K562 (cell line): Measurements from ENCODE around the gene PLA1A. TPM values are rescaled to one million over a fixed set of nuclear protein-coding genes. Genes with fewer than 3 reads are reported as not detected.

ENCODE experiments used
- DNMT1 ChIP-seq: fragments of 450-650 bp; IDR thresholded peaks from 2 replicates; pipeline ENCODE4 v1.6.1; 2016; ENCODE audit warnings: antibody characterized with exemption, mild to moderate bottlenecking
- IFI16 ChIP-seq: fragments of 250-450 bp; sonication (Bioruptor Pico); IDR thresholded peaks from 2 replicates; pipeline ENCODE4 v2.1.2; 2022; ENCODE audit warnings: mild to moderate bottlenecking, inconsistent platforms
- PHTF2 ChIP-seq: fragments of 250-450 bp; sonication (Bioruptor Pico); IDR thresholded peaks from 2 replicates; pipeline ENCODE4 v1.5.0; 2021; ENCODE audit warnings: mild to moderate bottlenecking
- TSC22D4 ChIP-seq: fragments of 450-650 bp; IDR thresholded peaks from 2 replicates; pipeline ENCODE4 v1.6.1; 2016; ENCODE audit warnings: missing genetic modification characterization, missing biosample characterization, control low read depth
- ZNF232 ChIP-seq: sonication (generic); formaldehyde crosslinking; IDR thresholded peaks from 2 replicates; pipeline ENCODE4 v1.8.0; 2022; ENCODE audit warnings: mild to moderate bottlenecking, missing genetic modification reagents
- ZNF644 ChIP-seq: fragments of 200-800 bp; sonication (Bioruptor generic); IDR thresholded peaks from 2 replicates; pipeline ENCODE4 v1.6.1; 2016; ENCODE audit warnings: low read depth, missing genetic modification characterization, missing compliant biosample characterization
- polyA plus RNA-seq, 8 experiments: library from polyadenylated mRNA; depleted of rRNA in 4 of 8; stranded (reverse) in 5 of 8; unstranded in 3 of 8; fragments of >200 nt; fragmentation: Nextera tagmentation in 2 of 8; fragmentation: Illumina TruSeq in 1 of 8; extraction: Ambion mirVana in 2 of 8; extraction: Trizol in 1 of 8; gene quantifications; 2 replicates each; pipeline versions ENCODE4 v1.2.1 to v1.2.3, GENCODE V29; 2011 to 2014; ENCODE audit warnings: inconsistent platforms in 1 of 8, missing spikeins in 1 of 8
- total RNA-seq, 7 experiments: library from RNA; depleted of rRNA in 6 of 7; stranded (reverse); fragments of >200 nt in 6 of 7; fragmentation: Illumina TruSeq in 2 of 7; extraction: Trizol in 2 of 7; gene quantifications; 2 replicates each; pipeline versions ENCODE4 v1.2.1 to v1.2.3, GENCODE V29; 2011 to 2021; ENCODE audit warnings: low replicate concordance in 1 of 7
- TF ChIP-seq, protein P1 (sequence below): fragments of 200-800 bp; sonication (Bioruptor generic); IDR thresholded peaks from 2 replicates; pipeline ENCODE4 v1.6.1; 2016; ENCODE audit warnings: missing genetic modification characterization, missing compliant biosample characterization
- TF ChIP-seq, protein P2 (sequence below): sonication (generic); formaldehyde crosslinking; IDR thresholded peaks from 2 replicates; pipeline ENCODE4 v1.8.0; 2022; ENCODE audit warnings: mild to moderate bottlenecking, missing genetic modification reagents

Gene PLA1A
- total and polyA plus RNA-seq, 9 of the 15 experiments (the other 6 are each of a cell fraction or from before 2014, with no cell fraction given): not detected

DNA sequence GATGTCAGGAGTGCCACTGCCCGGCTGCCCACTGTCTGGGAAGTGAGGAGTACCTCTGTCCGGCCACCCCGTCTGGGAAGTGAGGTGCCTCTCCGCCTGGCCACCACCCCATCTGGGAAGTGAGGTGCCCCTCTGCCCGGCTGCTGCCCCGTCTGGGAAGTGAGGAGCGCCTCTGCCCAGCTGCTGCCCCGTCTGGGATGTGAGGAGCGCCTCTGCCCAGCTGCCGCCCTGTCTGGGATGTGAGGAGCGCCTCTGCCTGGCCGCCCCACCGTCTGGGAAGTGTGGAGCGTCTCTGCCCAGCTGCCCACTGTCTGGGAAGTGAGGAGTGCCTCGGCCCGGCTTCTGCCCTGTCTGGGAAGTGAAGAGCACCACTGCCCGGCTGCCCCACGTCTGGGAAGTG, 76.2 kb downstream of the PLA1A start (continued):
- TF ChIP-seq, protein P1, sequence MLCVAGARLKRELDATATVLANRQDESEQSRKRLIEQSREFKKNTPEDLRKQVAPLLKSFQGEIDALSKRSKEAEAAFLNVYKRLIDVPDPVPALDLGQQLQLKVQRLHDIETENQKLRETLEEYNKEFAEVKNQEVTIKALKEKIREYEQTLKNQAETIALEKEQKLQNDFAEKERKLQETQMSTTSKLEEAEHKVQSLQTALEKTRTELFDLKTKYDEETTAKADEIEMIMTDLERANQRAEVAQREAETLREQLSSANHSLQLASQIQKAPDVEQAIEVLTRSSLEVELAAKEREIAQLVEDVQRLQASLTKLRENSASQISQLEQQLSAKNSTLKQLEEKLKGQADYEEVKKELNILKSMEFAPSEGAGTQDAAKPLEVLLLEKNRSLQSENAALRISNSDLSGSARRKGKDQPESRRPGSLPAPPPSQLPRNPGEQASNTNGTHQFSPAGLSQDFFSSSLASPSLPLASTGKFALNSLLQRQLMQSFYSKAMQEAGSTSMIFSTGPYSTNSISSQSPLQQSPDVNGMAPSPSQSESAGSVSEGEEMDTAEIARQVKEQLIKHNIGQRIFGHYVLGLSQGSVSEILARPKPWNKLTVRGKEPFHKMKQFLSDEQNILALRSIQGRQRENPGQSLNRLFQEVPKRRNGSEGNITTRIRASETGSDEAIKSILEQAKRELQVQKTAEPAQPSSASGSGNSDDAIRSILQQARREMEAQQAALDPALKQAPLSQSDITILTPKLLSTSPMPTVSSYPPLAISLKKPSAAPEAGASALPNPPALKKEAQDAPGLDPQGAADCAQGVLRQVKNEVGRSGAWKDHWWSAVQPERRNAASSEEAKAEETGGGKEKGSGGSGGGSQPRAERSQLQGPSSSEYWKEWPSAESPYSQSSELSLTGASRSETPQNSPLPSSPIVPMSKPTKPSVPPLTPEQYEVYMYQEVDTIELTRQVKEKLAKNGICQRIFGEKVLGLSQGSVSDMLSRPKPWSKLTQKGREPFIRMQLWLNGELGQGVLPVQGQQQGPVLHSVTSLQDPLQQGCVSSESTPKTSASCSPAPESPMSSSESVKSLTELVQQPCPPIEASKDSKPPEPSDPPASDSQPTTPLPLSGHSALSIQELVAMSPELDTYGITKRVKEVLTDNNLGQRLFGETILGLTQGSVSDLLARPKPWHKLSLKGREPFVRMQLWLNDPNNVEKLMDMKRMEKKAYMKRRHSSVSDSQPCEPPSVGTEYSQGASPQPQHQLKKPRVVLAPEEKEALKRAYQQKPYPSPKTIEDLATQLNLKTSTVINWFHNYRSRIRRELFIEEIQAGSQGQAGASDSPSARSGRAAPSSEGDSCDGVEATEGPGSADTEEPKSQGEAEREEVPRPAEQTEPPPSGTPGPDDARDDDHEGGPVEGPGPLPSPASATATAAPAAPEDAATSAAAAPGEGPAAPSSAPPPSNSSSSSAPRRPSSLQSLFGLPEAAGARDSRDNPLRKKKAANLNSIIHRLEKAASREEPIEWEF (CRISPR knock-in tag): no peak
- TF ChIP-seq PHTF2 (CRISPR knock-in tag) (no peak), ZNF644 (tag) (no peak), TSC22D4 (tag) (no peak), ZNF232 (no peak), IFI16 (no peak), DNMT1 (no peak)
- TF ChIP-seq, protein P2, sequence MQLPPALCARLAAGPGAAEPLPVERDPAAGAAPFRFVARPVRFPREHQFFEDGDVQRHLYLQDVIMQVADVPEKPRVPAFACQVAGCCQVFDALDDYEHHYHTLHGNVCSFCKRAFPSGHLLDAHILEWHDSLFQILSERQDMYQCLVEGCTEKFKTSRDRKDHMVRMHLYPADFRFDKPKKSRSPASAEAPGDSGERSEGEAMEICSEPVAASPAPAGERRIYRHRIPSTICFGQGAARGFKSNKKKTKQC (CRISPR knock-in tag): no peak
